HepG2 (cell line): ENCODE data around the gene TUNAR.

ENCODE experiments used
- CEBPB ChIP-seq: IDR thresholded peaks from 2 replicates; pipeline ENCODE4 v1.6.1; 2011; ENCODE audit warnings: low read depth, low read length, improper control_type of control experiment, borderline replicate concordance
- EP300 ChIP-seq, 3 experiments: sonication (generic) in 1 of 3; formaldehyde crosslinking in 1 of 3; IDR thresholded peaks; 2 replicates each; pipeline versions ENCODE4 v1.5.1 to v1.6.1; 2011 to 2020; ENCODE audit warnings: low read depth in 2 of 3, low read length in 2 of 3, borderline replicate concordance in 1 of 3, improper control_type of control experiment in 1 of 3, mild to moderate bottlenecking in 1 of 3, missing genetic modification reagents in 1 of 3, moderate library complexity in 1 of 3
- FOXJ3 ChIP-seq: sonication (generic); formaldehyde crosslinking; IDR thresholded peaks from 2 replicates; pipeline ENCODE4 v1.4.0; 2020; ENCODE audit warnings: missing genetic modification reagents, mild to moderate bottlenecking, borderline replicate concordance
- MAFG ChIP-seq: sonication (generic); formaldehyde crosslinking; IDR thresholded peaks from 2 replicates; pipeline ENCODE4 v1.5.1; 2020; ENCODE audit warnings: mild to moderate bottlenecking, missing genetic modification reagents
- RAD21 ChIP-seq: fragments of 450-650 bp; formaldehyde crosslinking; IDR thresholded peaks from 2 replicates; pipeline ENCODE4 v1.5.0; 2020; ENCODE audit warnings: mild to moderate bottlenecking
- TCF12 ChIP-seq, 2 experiments: fragments of 450-650 bp in 1 of 2; sonication (generic) in 1 of 2; formaldehyde crosslinking in 1 of 2; IDR thresholded peaks; 2 replicates each; pipeline versions ENCODE4 v1.6.1 to v1.8.0; 2017 to 2022; ENCODE audit warnings: antibody characterized with exemption in 1 of 2, mild to moderate bottlenecking in 1 of 2, missing genetic modification reagents in 1 of 2, moderate library complexity in 1 of 2
- U2AF2 ChIP-seq: fragments of 200-400 bp; formaldehyde crosslinking; IDR thresholded peaks from 2 replicates; pipeline ENCODE4 v1.6.1; 2017; ENCODE audit warnings: low read depth, mild to moderate bottlenecking, low read length
- TF ChIP-seq, protein P1 (sequence below): sonication (generic); formaldehyde crosslinking; IDR thresholded peaks from 2 replicates; pipeline ENCODE4 v1.5.0; 2020; ENCODE audit warnings: mild to moderate bottlenecking, missing genetic modification reagents, moderate library complexity

DNA sequence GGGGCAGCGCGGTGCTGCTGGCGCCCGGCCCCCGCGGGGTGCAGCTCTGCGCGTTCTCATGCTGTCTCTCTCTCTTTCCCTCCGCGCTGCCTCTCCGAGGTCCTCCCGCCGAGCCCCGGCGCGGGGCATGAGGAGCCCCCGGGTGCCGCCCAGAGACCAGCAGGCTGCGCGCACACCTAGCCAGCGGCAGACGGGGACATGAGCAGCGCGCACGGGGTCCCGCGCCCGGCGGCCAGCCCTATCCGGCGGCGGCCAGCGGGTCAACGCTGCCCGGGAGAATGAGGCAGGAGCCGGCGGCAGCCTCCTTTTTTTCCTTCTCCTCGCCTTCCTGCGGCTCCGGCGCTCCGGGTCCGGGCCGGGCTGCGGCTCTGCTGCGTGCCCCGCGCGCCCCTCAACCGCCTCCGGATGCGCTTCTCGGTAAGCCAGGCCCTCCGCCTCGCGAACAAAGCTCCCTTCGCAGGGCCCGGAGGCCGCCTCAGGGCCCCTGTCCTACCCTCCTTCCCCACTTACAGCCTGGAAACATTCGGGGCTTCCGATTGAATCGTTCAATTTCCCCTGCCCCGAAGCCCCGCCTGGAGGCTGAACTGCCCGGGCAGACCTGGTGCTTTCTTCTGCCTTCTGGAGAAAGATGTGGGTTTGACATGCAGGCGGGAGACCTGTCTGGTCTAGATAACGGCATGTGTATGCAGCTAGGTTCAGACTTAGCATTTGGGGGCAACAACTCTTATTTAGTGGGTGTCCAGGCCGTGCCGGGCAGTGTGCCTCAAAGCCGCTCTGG is at the start of gene TUNAR:
- no peak for TF ChIP-seq EP300 (IDR thresholded peaks at IDR 0.05; ENCODE audit: low read depth in 2 of 2, low read length in 2 of 2)
- no peak for TF ChIP-seq EP300 (CRISPR knock-in tag; IDR thresholded peaks at IDR 0.05; ENCODE audit: borderline replicate concordance)
- no peak for TF ChIP-seq CEBPB
- TF ChIP-seq, protein P1, sequence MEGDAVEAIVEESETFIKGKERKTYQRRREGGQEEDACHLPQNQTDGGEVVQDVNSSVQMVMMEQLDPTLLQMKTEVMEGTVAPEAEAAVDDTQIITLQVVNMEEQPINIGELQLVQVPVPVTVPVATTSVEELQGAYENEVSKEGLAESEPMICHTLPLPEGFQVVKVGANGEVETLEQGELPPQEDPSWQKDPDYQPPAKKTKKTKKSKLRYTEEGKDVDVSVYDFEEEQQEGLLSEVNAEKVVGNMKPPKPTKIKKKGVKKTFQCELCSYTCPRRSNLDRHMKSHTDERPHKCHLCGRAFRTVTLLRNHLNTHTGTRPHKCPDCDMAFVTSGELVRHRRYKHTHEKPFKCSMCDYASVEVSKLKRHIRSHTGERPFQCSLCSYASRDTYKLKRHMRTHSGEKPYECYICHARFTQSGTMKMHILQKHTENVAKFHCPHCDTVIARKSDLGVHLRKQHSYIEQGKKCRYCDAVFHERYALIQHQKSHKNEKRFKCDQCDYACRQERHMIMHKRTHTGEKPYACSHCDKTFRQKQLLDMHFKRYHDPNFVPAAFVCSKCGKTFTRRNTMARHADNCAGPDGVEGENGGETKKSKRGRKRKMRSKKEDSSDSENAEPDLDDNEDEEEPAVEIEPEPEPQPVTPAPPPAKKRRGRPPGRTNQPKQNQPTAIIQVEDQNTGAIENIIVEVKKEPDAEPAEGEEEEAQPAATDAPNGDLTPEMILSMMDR, result no peak
- TF ChIP-seq RAD21, result no peak
- no peak for TF ChIP-seq U2AF2
- no peak for TF ChIP-seq FOXJ3 (CRISPR knock-in tag)
- no peak for TF ChIP-seq TCF12 (IDR thresholded peaks at IDR 0.05)
- no peak for TF ChIP-seq TCF12 (CRISPR knock-in tag; IDR thresholded peaks at IDR 0.05)
- no peak for TF ChIP-seq MAFG (CRISPR knock-in tag)
